ENCODE data around the gene NARS2. TPM values are rescaled to one million over a fixed set of nuclear protein-coding genes. Genes with fewer than 3 reads are reported as not detected.

The NARS2 gene
- total and polyA plus RNA-seq, 8 donors, result 5.1 to 15.0 (median 7.9) TPM

GRCh38 chr11:78429660-78430059, 145.0 kb downstream of the NARS2 start:
- no peak overlapping the region for H3K4me3 ChIP-seq
- no peaks in the 10 kb centered on the region for H3K9me3 ChIP-seq
- 48 to 50% methylated on average over 4 of the region's 4 CpGs for WGBS, 2 donors
- intact Hi-C loops (cut with DNase I), result loop anchor here in 1 of 3 donors (10.0 kb wide), 1 partner anchor 205 kb away; no protein-coding TSS in a partner anchor
- no peaks in the 10 kb centered on the region for H3K36me3 ChIP-seq
- no peak for TF ChIP-seq CTCF (IDR thresholded peaks at IDR 0.05)
- ATAC-seq, result no peak
- DNase-seq, result no peak
- FAIRE-seq, result no peak
- H3K27me3 ChIP-seq, result no peaks in the 10 kb centered on the region
- no peak overlapping the region for H3K27ac ChIP-seq
- H3K4me1 ChIP-seq, result peaks cover 0 to 5% (median 0%) of the 10 kb centered on the region in 3 donors

- Histone ChIP-seq H3K27me3 (no peaks in the 10 kb centered on the region), H3K36me3 (no peaks in the 10 kb centered on the region), H3K27ac (no peak overlapping the region), H3K9me3 (no peaks in the 10 kb centered on the region), H3K4me3 (no peak overlapping the region), H3K4me1 (peaks cover 0 to 5% (median 0%) of the 10 kb centered on the region in 3 donors)
- FAIRE-seq, result no peak
- peak in 1 of 4 donors; percentile 43 for ATAC-seq
- no peak for TF ChIP-seq CTCF (IDR thresholded peaks at IDR 0.05)
- intact Hi-C loops (cut with DNase I), result loop anchor here in 1 of 3 donors (10.0 kb wide), 1 partner anchor 204 kb away; no protein-coding TSS in a partner anchor
- DNase-seq, result no peak
Observed at GRCh38 chr11:78429209-78429608, 145.5 kb downstream of the NARS2 start.

- WGBS, 2 donors, result 77 to 84% methylated on average over 3 of the region's 3 CpGs
- Histone ChIP-seq H3K27me3 (no peaks in the 10 kb centered on the region), H3K9me3 (no peaks in the 10 kb centered on the region), H3K4me1 (peaks cover 0 to 5% (median 0%) of the 10 kb centered on the region in 3 donors), H3K36me3 (no peaks in the 10 kb centered on the region), H3K4me3 (no peak overlapping the region), H3K27ac (no peak overlapping the region)
- FAIRE-seq (no peak), ATAC-seq (no peak), DNase-seq (no peak)
- intact Hi-C loops (cut with DNase I), result loop anchor here in 1 of 3 donors (10.0 kb wide), 1 partner anchor 204 kb away; no protein-coding TSS in a partner anchor
- no peak for TF ChIP-seq CTCF (IDR thresholded peaks at IDR 0.05)
Observed at GRCh38 chr11:78428773-78429172, 145.9 kb downstream of the NARS2 start.

- ATAC-seq, result no peak
- no peak for DNase-seq
- Histone ChIP-seq H3K36me3 (no peaks in the 10 kb centered on the region), H3K4me1 (peaks cover 0 to 5% (median 0%) of the 10 kb centered on the region in 3 donors), H3K27ac (no peak overlapping the region), H3K9me3 (no peaks in the 10 kb centered on the region), H3K27me3 (no peaks in the 10 kb centered on the region), H3K4me3 (no peak overlapping the region)
- no peak for TF ChIP-seq CTCF (IDR thresholded peaks at IDR 0.05)
- FAIRE-seq, result no peak
- intact Hi-C loops (cut with DNase I), result loop anchor here in 1 of 3 donors (10.0 kb wide), 1 partner anchor 203 kb away; no protein-coding TSS in a partner anchor
Observed at GRCh38 chr11:78428266-78428636, 146.4 kb downstream of the NARS2 start.

GRCh38 chr11:78427615-78428265, 146.9 kb downstream of the NARS2 start:
- no peaks in the 10 kb centered on the region for H3K9me3 ChIP-seq
- DNase-seq, result no peak
- no peak for TF ChIP-seq CTCF (IDR thresholded peaks at IDR 0.05)
- H3K4me1 ChIP-seq, result peaks cover 0 to 5% (median 0%) of the 10 kb centered on the region in 3 donors
- no peak for FAIRE-seq
- H3K4me3 ChIP-seq, result no peak overlapping the region
- WGBS, 2 donors, result 88 to 89% methylated on average over 11 of the region's 11 CpGs
- intact Hi-C loops (cut with DNase I), result loop anchor here in 1 of 3 donors (10.0 kb wide), 1 partner anchor 203 kb away; no protein-coding TSS in a partner anchor
- no peaks in the 10 kb centered on the region for H3K36me3 ChIP-seq
- no peak overlapping the region for H3K27ac ChIP-seq
- H3K27me3 ChIP-seq, result no peaks in the 10 kb centered on the region
- ATAC-seq, result no peak
